Upper lobe of left lung (tissue), 4 donors: ENCODE measurements around the gene OLFM4.

Experiments
- CTCF ChIP-seq, 6 experiments: fragments of 450-650 bp in 4 of 6; fragments of 200-600 bp in 2 of 6; sonication (generic) in 2 of 6; IDR thresholded peaks; one replicate each; pipeline ENCODE4 v1.5.1; 2016 to 2019; ENCODE audit warnings: antibody characterized with exemption in 6 of 6
- EP300 ChIP-seq, 4 donors: sonication (generic); formaldehyde crosslinking; IDR thresholded peaks; one replicate each; pipeline ENCODE4 v1.5.1; 2017; ENCODE audit warnings: antibody characterized with exemption in 4 of 4, control low read depth in 2 of 4
- POLR2A ChIP-seq, 4 donors: fragments of 450-650 bp; IDR thresholded peaks; one replicate each; pipeline ENCODE4 v1.5.1; 2016 to 2017; ENCODE audit warnings: antibody characterized with exemption in 4 of 4, mild to moderate bottlenecking in 2 of 4
- POLR2AphosphoS5 ChIP-seq, 2 donors: sonication (generic); formaldehyde crosslinking; IDR thresholded peaks; one replicate each; pipeline ENCODE4 v1.5.1; 2017; ENCODE audit warnings: antibody characterized with exemption in 2 of 2

- no peak for TF ChIP-seq CTCF (IDR thresholded peaks at IDR 0.05)
- TF ChIP-seq POLR2A (IDR thresholded peaks at IDR 0.05): no peak
- TF ChIP-seq POLR2AphosphoS5 (IDR thresholded peaks at IDR 0.05): no peak
- no peak for TF ChIP-seq EP300 (IDR thresholded peaks at IDR 0.05)
These were observed 9.6 kb upstream of the OLFM4 start for GRCh38 chr13:53018690-53019647.
